Testis (tissue), 2 donors: Measurements from ENCODE around the gene DOK3.

ENCODE experiments used
- CTCF ChIP-seq, 3 experiments: fragments of 450-650 bp in 2 of 3; fragments of 200-600 bp in 1 of 3; sonication (generic) in 1 of 3; IDR thresholded peaks; one replicate each; pipeline ENCODE4 v1.5.1; 2016 to 2019; ENCODE audit warnings: antibody characterized with exemption in 3 of 3, mild to moderate bottlenecking in 2 of 3, moderate library complexity in 1 of 3
- POLR2A ChIP-seq: fragments of 450-650 bp; IDR thresholded peaks from one replicate; pipeline ENCODE4 v1.6.1; 2017; ENCODE audit warnings: antibody characterized with exemption, mild to moderate bottlenecking, moderate library complexity

- TF ChIP-seq CTCF (IDR thresholded peaks at IDR 0.05) (no peak), POLR2A (no peak)
These were observed 19.0 kb upstream of the DOK3 start for GRCh38 chr5:177528631-177529030.
